CD4-positive, alpha-beta memory T cell (primary cell): ENCODE data around the gene MROH8. TPM values are rescaled to one million over a fixed set of nuclear protein-coding genes. Genes with fewer than 3 reads are reported as not detected.

Experiments used
- CTCF ChIA-PET: fragments of 350-600 bp; sonication (Branson Sonifier 250); formaldehyde crosslinking; loops from one replicate; lab custom pipeline; 2021; ENCODE audit warnings: inconsistent platforms; ENCODE audit not compliant: partially characterized antibody; lab: Charles Lee
- POLR2A ChIA-PET: fragments of 350-600 bp; sonication (Branson Sonifier 250); formaldehyde crosslinking; loops from one replicate; lab custom pipeline; 2021; ENCODE audit not compliant: partially characterized antibody; lab: Charles Lee
- DNase-seq, 5 donors: peaks; one replicate each; pipeline versions ENCODE4 v3.0.0 to v3.0.0-alpha.2; 2020 to 2022; ENCODE audit warnings: mixed read lengths in 1 of 5
- H3K27ac ChIP-seq: one replicate; pipeline ENCODE4 v1.7.0; 2013; ENCODE audit warnings: low read depth, low read length
- H3K27me3 ChIP-seq: 2 replicates; pipeline ENCODE4 v1.7.0; 2013; ENCODE audit warnings: mild to moderate bottlenecking, low read length, moderate library complexity; ENCODE audit not compliant: insufficient read depth
- H3K36me3 ChIP-seq: 2 replicates; pipeline ENCODE4 v1.7.0; 2013; ENCODE audit warnings: mild to moderate bottlenecking, low read length, moderate library complexity; ENCODE audit not compliant: insufficient read depth
- H3K4me1 ChIP-seq: 2 replicates; pipeline ENCODE4 v1.7.0; 2013; ENCODE audit warnings: mild to moderate bottlenecking, low read length, moderate library complexity; ENCODE audit not compliant: insufficient read depth
- H3K4me3 ChIP-seq, 2 donors: one replicate each; pipeline ENCODE4 v1.7.0; 2013; ENCODE audit warnings: low read length in 2 of 2, mild to moderate bottlenecking in 1 of 2
- H3K9me3 ChIP-seq, 2 donors: one replicate each; pipeline ENCODE4 v1.7.0; 2013; ENCODE audit warnings: low read length in 2 of 2, control low read depth in 1 of 2; ENCODE audit not compliant: control insufficient read depth in 1 of 2
- H3K27ac Mint-ChIP-seq, 7 donors: one replicate each; pipeline ENCODE4 v1.8.0; 2020 to 2021; ENCODE audit warnings: mixed read lengths in 7 of 7, mild to moderate bottlenecking in 6 of 7, inconsistent platforms in 3 of 7, moderate library complexity in 3 of 7
- H3K27me3 Mint-ChIP-seq, 2 donors: one replicate each; pipeline ENCODE4 v1.8.0; 2020 to 2021; ENCODE audit warnings: mixed read lengths in 2 of 2
- H3K36me3 Mint-ChIP-seq, 2 donors: one replicate each; pipeline ENCODE4 v1.8.0; 2020 to 2021; ENCODE audit warnings: mixed read lengths in 2 of 2, inconsistent platforms in 1 of 2, mild to moderate bottlenecking in 1 of 2
- H3K4me1 Mint-ChIP-seq, 4 donors: one replicate each; pipeline ENCODE4 v1.8.0; 2020 to 2021; ENCODE audit warnings: mixed read lengths in 4 of 4, mild to moderate bottlenecking in 1 of 4
- H3K4me3 Mint-ChIP-seq, 8 donors: one replicate each; pipeline ENCODE4 v1.8.0; 2020 to 2021; ENCODE audit warnings: mixed read lengths in 8 of 8, mild to moderate bottlenecking in 7 of 8, moderate library complexity in 6 of 8, inconsistent platforms in 3 of 8
- H3K9me3 Mint-ChIP-seq, 8 donors: one replicate each; pipeline ENCODE4 v1.8.0; 2020 to 2021; ENCODE audit warnings: mixed read lengths in 8 of 8, mild to moderate bottlenecking in 5 of 8, inconsistent platforms in 3 of 8, moderate library complexity in 1 of 8
- intact Hi-C: fragments of 100-400 bp; cut with micrococcal nuclease; formaldehyde crosslinking; loops from one replicate; pipeline ENCODE4 v1.15.1; 2023
- polyA plus RNA-seq, 2 donors: library from polyadenylated mRNA; unstranded; fragments of 300-500 nt; fragmentation: Illumina TruSeq; gene quantifications; one replicate each; pipeline ENCODE4 v1.2.3, GENCODE V29; 2021
- total RNA-seq, 2 experiments: library from RNA; stranded (reverse); gene quantifications; one replicate each; pipeline ENCODE4 v1.2.3, GENCODE V29; 2021

The MROH8 gene
- total and polyA plus RNA-seq, 4 experiments from 2014 or later: 1.00 to 1.5 (median 1.4) TPM

DNA sequence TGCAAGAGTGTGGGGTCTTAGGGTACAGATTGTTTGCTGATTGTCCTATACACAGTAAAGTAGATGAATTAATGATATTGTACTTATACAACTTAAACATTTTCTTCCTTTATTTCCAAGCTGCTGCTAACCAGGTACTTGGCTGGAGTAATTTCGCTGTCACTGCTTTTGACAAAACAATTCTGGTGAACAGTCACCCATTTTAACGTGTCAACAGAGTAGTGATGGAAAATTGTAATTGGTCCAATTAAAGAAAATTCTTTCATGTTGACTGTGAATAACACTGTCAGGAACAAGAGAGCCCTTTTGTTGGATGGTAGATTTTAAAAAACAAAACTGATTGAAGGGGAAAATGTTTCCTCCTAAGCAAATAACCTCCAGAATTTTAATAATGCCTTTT lies 26.4 kb upstream of the MROH8 start:
- H3K27me3 Mint-ChIP-seq: no peaks in the 10 kb centered on the region

DNA sequence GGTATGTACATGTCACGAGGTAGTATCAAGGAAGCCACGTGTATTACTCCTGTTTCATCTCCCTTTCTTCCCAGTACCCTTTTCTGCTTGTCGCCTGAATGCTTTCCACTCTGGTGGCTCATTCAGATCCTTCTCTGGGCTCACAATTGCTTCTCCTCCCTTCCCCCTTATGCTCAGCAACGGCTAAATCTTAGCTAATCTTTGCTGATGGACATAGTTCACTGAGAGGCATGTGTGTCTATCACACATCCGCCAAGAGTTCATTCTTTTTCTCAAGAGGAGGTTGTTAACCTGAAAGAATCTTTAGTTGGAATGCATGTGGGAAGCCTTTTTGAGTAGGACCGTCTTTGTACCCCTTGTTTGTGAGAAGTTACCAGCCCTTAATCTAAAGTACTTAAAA lies 25.8 kb upstream of the MROH8 start:
- POLR2A ChIA-PET: no interaction called here

More for the DNA sequence above, 26.4 kb upstream of the MROH8 start:
- peaks cover 72% of the 10 kb centered on the region for H3K36me3 ChIP-seq
- Mint-ChIP-seq H3K27ac (peak overlapping the region in 2 of 7 donors; percentile 55 to 66), H3K4me1 (peaks cover 2 to 7% (median 4%) of the 10 kb centered on the region in 4 donors), H3K4me3 (no peak overlapping the region), H3K9me3 (no peaks in the 10 kb centered on the region), H3K36me3 (peaks cover 54 to 80% of the 10 kb centered on the region in 2 donors)
- ChIA-PET CTCF (interaction anchor here (1.3 to 2.4 kb wide), 3 partner anchors 10 to 15 kb away, joined by 5 to 17 read pairs (median 8); no protein-coding TSS in a partner anchor), POLR2A (no interaction called here)
- no peaks in the 10 kb centered on the region for H3K9me3 ChIP-seq
- H3K4me1 ChIP-seq: no peaks in the 10 kb centered on the region
- no peak overlapping the region for H3K4me3 ChIP-seq
- no peak for DNase-seq
- intact Hi-C loops: no loop called here
- no peaks in the 10 kb centered on the region for H3K27me3 ChIP-seq
- no peak overlapping the region for H3K27ac ChIP-seq

DNA sequence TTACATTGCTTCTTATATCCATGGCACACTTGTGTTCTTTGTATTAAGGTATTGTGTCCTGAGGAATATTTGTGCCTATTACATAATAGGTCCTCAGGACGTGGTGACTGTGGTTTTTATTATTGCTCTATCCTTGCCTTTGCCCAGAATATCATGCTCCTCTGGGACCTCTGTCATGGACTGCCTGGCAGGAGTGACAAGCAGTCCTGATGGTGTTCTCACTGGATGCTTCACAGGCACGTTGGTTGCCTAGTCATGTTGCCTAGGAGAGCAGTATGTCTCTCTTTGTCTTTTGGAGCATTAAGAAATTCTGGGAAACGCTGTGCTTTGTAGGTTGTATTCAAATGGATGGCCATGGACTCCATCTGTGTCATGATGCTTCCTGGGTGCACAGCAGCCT lies 24.7 kb upstream of the MROH8 start:
- no peak overlapping the region for H3K27ac ChIP-seq
- ChIA-PET POLR2A (interaction anchor here (1.1 kb wide), 1 partner anchor 25 kb away, joined by 3 read pairs; no protein-coding TSS in a partner anchor), CTCF (interaction anchor here (1.4 to 2.4 kb wide), 2 partner anchors 8 to 29 kb away, joined by 3 to 17 read pairs; no protein-coding TSS in a partner anchor)
- H3K9me3 Mint-ChIP-seq: no peaks in the 10 kb centered on the region
- DNase-seq: no peak
- H3K27me3 ChIP-seq: no peaks in the 10 kb centered on the region
- no peaks in the 10 kb centered on the region for H3K4me1 ChIP-seq
- peaks cover 4 to 8% (median 6%) of the 10 kb centered on the region in 4 donors for H3K4me1 Mint-ChIP-seq
- peaks cover 80% of the 10 kb centered on the region for H3K36me3 ChIP-seq
- intact Hi-C loops: no loop called here
- H3K36me3 Mint-ChIP-seq: peaks cover 65 to 82% of the 10 kb centered on the region in 2 donors
- no peak overlapping the region for H3K4me3 Mint-ChIP-seq
- no peak overlapping the region for H3K4me3 ChIP-seq
- no peaks in the 10 kb centered on the region for H3K27me3 Mint-ChIP-seq
- peak overlapping the region in 2 of 7 donors; percentile 51 to 57 for H3K27ac Mint-ChIP-seq
- H3K9me3 ChIP-seq: no peaks in the 10 kb centered on the region

More for the DNA sequence above, 25.8 kb upstream of the MROH8 start:
- Histone ChIP-seq H3K27me3 (no peaks in the 10 kb centered on the region), H3K27ac (no peak overlapping the region), H3K9me3 (no peaks in the 10 kb centered on the region), H3K4me1 (no peaks in the 10 kb centered on the region), H3K4me3 (no peak overlapping the region), H3K36me3 (peaks cover 79% of the 10 kb centered on the region)
- intact Hi-C loops: no loop called here
- Mint-ChIP-seq H3K4me1 (peaks cover 4 to 8% (median 6%) of the 10 kb centered on the region in 4 donors), H3K27me3 (no peaks in the 10 kb centered on the region), H3K27ac (peak overlapping the region in 1 of 7 donors; percentile 38), H3K36me3 (peaks cover 60 to 83% of the 10 kb centered on the region in 2 donors), H3K9me3 (no peaks in the 10 kb centered on the region), H3K4me3 (no peak overlapping the region)
- CTCF ChIA-PET: interaction anchor here (1.3 to 2.4 kb wide), 4 partner anchors 9 to 30 kb away, joined by 3 to 17 read pairs (median 6); no protein-coding TSS in a partner anchor
- DNase-seq: no peak

DNA sequence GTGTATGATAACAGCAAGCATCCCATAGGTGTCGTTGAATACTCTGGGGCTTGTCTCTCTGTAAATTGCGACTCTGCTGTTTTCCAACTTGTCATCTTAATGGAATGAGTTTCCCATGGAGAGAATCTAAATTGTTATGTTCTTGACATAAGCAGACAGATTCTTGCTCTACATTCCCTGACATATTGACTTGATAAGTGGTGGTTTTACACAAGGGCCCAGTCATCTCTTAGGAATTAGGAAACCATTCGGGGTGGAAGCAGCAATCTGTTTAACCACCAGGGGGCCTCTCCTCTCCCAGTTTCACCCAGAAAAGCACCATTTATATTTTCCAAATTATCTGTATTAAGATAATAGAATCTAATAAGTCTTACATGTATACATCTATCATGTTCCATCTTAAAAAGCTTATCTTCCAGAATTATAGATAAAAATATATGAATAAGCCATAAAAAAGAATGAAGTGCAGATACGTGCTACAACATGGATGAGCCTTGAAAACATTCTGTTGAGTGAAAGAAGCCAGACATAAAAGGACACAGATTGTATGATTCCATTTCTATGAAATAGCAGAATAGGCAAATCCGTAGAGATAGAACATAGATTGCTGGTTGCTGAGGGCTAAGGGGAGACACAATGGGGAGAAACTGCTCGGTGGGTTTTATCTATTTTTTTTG lies 23.1 kb upstream of the MROH8 start:
- Histone ChIP-seq H3K4me3 (no peak overlapping the region), H3K36me3 (peaks cover 79% of the 10 kb centered on the region), H3K4me1 (no peaks in the 10 kb centered on the region), H3K27me3 (no peaks in the 10 kb centered on the region), H3K9me3 (no peaks in the 10 kb centered on the region), H3K27ac (no peak overlapping the region)
- intact Hi-C loops: loop anchor here (1.0 kb wide), 1 partner anchor 332 kb away; no protein-coding TSS in a partner anchor
- Mint-ChIP-seq H3K4me1 (peaks cover 4 to 19% (median 8%) of the 10 kb centered on the region in 4 donors), H3K9me3 (no peaks in the 10 kb centered on the region), H3K27ac (peak overlapping the region in 2 of 7 donors; percentile 9 to 64), H3K36me3 (peaks cover 63 to 83% of the 10 kb centered on the region in 2 donors), H3K27me3 (no peaks in the 10 kb centered on the region), H3K4me3 (no peak overlapping the region)
- POLR2A ChIA-PET: no interaction called here
- CTCF ChIA-PET: interaction anchor here (0.7 to 1.4 kb wide), 9 partner anchors 11 to 335 kb away, joined by 3 to 6 read pairs (median 3); partner anchors contain the start of gene BLCAP
- peak in 2 of 5 donors; percentile 19 to 26 for DNase-seq

DNA sequence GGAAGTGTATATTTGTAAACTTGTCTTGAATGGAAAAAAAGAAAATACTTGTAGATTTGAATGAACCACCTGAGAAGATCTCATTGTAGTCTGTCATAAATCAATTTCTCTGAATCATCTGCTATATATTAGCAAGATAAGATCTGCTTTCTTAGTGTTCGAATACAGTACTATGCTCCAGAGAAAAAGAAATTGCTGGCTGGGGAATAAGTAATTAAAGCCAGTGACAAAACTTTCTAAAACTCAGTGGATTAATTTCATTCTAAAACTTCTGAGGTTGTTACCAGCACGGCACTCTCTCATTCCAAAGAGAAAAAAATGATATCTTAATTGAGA lies 22.4 kb upstream of the MROH8 start:
- Mint-ChIP-seq H3K4me1 (peaks cover 10 to 24% (median 13%) of the 10 kb centered on the region in 4 donors), H3K27me3 (no peaks in the 10 kb centered on the region), H3K36me3 (peaks cover 60 to 81% of the 10 kb centered on the region in 2 donors), H3K9me3 (no peaks in the 10 kb centered on the region), H3K27ac (no peak overlapping the region), H3K4me3 (no peak overlapping the region)
- intact Hi-C loops: loop anchor here (1.0 kb wide), 1 partner anchor 333 kb away; no protein-coding TSS in a partner anchor
- H3K9me3 ChIP-seq: no peaks in the 10 kb centered on the region
- H3K4me3 ChIP-seq: no peak overlapping the region
- no peak overlapping the region for H3K27ac ChIP-seq
- peaks cover 74% of the 10 kb centered on the region for H3K36me3 ChIP-seq
- no peak for DNase-seq
- CTCF ChIA-PET: interaction anchor here (0.7 to 1.7 kb wide), 9 partner anchors 10 to 334 kb away, joined by 3 to 10 read pairs (median 4); partner anchors contain the start of gene BLCAP
- no peaks in the 10 kb centered on the region for H3K27me3 ChIP-seq
- POLR2A ChIA-PET: no interaction called here
- peaks cover 4% of the 10 kb centered on the region for H3K4me1 ChIP-seq

DNA sequence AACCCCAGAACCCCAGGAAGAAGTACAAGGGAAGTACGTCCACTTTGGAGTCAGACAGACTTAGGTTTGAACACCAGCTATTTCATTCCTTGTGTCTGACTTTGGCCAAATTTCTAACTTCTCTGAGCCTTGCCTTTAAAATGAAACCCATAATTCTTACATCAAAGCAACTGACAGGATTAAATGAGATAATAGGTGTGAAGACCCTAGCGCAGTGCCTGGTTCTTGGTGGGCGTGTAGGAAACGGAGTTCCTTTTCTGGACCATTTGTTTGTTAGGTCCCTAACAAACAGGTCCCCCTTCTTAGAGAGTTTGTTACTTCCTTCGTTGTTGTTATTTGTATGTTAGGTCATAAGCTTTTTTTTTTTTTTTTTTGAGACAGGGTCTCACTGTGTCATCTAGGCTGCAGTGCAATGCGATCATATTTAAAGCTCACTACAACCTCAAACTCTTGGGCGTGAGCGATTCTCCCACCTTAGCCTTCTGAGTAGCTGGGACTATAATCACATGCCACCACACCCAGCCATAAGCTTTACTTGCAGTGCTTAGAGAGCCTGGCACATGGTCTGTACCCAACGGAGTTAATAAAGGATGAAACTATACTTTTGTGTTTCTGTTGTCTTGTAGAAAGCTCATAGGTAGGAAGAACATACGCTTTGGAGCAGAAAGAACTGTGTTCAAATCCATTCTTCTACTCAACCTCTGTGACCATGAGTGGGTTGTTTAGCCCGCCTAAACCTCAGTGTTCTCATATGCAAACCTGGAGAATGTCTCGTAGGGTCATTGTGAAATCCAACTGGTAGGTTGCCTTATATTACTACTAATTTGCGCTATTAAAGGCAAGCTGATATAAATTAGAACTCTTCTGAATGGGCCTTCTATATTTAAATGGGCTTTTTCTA lies 21.8 kb upstream of the MROH8 start:
- no peaks in the 10 kb centered on the region for H3K9me3 Mint-ChIP-seq
- no peak overlapping the region for H3K4me3 Mint-ChIP-seq
- H3K4me1 Mint-ChIP-seq: peaks cover 15 to 30% (median 17%) of the 10 kb centered on the region in 4 donors
- H3K36me3 Mint-ChIP-seq: peaks cover 58 to 80% of the 10 kb centered on the region in 2 donors
- no peaks in the 10 kb centered on the region for H3K9me3 ChIP-seq
- H3K4me3 ChIP-seq: no peak overlapping the region
- no peak for DNase-seq
- POLR2A ChIA-PET: no interaction called here
- H3K27ac Mint-ChIP-seq: peak overlapping the region in 4 of 7 donors; percentile 19 to 57 (median 30)
- H3K27me3 ChIP-seq: no peaks in the 10 kb centered on the region
- intact Hi-C loops: no loop called here
- H3K36me3 ChIP-seq: peaks cover 74% of the 10 kb centered on the region
- H3K27ac ChIP-seq: no peak overlapping the region
- H3K4me1 ChIP-seq: peaks cover 8% of the 10 kb centered on the region
- no peaks in the 10 kb centered on the region for H3K27me3 Mint-ChIP-seq
- CTCF ChIA-PET: interaction anchor here (0.6 to 1.7 kb wide), 11 partner anchors 9 to 335 kb away, joined by 3 to 10 read pairs (median 4); partner anchors contain the start of gene BLCAP
